H9 (cell line): ENCODE measurements around the gene RB1. TPM values are rescaled to one million over a fixed set of nuclear protein-coding genes. Genes with fewer than 3 reads are reported as not detected.

ENCODE experiments used
- DNase-seq: peaks from one replicate; pipeline ENCODE4 v3.0.0-alpha.2; 2017
- H2AFZ ChIP-seq: one replicate; pipeline ENCODE4 v1.6.1; 2013; ENCODE audit warnings: mild to moderate bottlenecking, low read length, control low read depth, moderate library complexity
- H2AK5ac ChIP-seq: 2 replicates; pipeline ENCODE4 v1.6.1; 2013; ENCODE audit warnings: low read length, control low read depth, mixed read lengths; ENCODE audit not compliant: insufficient read length
- H2BK120ac ChIP-seq: one replicate; pipeline ENCODE4 v1.6.1; 2013; ENCODE audit warnings: low read depth, mild to moderate bottlenecking, low read length, control low read depth, inconsistent platforms; ENCODE audit not compliant: poor library complexity, severe bottlenecking
- H2BK12ac ChIP-seq: 2 replicates; pipeline ENCODE4 v1.6.1; 2013; ENCODE audit warnings: low read length, control low read depth, mixed read lengths, low read depth; ENCODE audit not compliant: insufficient read length
- H2BK15ac ChIP-seq: 2 replicates; pipeline ENCODE4 v1.6.1; 2013; ENCODE audit warnings: low read depth, low read length, control low read depth
- H2BK20ac ChIP-seq: one replicate; pipeline ENCODE4 v1.6.1; 2013; ENCODE audit warnings: low read depth, mild to moderate bottlenecking, low read length, control low read depth, inconsistent platforms; ENCODE audit not compliant: poor library complexity, severe bottlenecking
- H2BK5ac ChIP-seq: 2 replicates; pipeline ENCODE4 v1.6.1; 2013; ENCODE audit warnings: low read length, control low read depth, mixed read lengths; ENCODE audit not compliant: insufficient read length
- H3K14ac ChIP-seq: 2 replicates; pipeline ENCODE4 v1.6.1; 2013; ENCODE audit warnings: low read length, control low read depth; ENCODE audit not compliant: insufficient read depth
- H3K18ac ChIP-seq: 2 replicates; pipeline ENCODE4 v1.6.1; 2013; ENCODE audit warnings: low read depth, mild to moderate bottlenecking, mixed read lengths, low read length, control low read depth; ENCODE audit not compliant: insufficient read length
- H3K23ac ChIP-seq: 2 replicates; pipeline ENCODE4 v1.6.1; 2013; ENCODE audit warnings: low read length, control low read depth, mixed read lengths, low read depth; ENCODE audit not compliant: insufficient read length
- H3K23me2 ChIP-seq: 2 replicates; pipeline ENCODE4 v1.6.1; 2013; ENCODE audit warnings: low read depth, mild to moderate bottlenecking, mixed read lengths, low read length, control low read depth; ENCODE audit not compliant: insufficient read length, poor library complexity, severe bottlenecking
- H3K27ac ChIP-seq: 2 replicates; pipeline ENCODE4 v1.5.1; 2013; ENCODE audit warnings: low read length, control low read depth, mixed read lengths, low read depth; ENCODE audit not compliant: insufficient read length
- H3K27me3 ChIP-seq: 2 replicates; pipeline ENCODE4 v1.6.1; 2013; ENCODE audit warnings: low read length, control low read depth, inconsistent platforms; ENCODE audit not compliant: insufficient read depth
- H3K4ac ChIP-seq: 2 replicates; pipeline ENCODE4 v1.6.1; 2013; ENCODE audit warnings: low read depth, mild to moderate bottlenecking, control low read depth, inconsistent platforms, low read length, moderate library complexity
- H3K4me1 ChIP-seq: 2 replicates; pipeline ENCODE4 v1.6.1; 2013; ENCODE audit warnings: low read length, control low read depth, inconsistent platforms; ENCODE audit not compliant: insufficient read depth
- H3K4me2 ChIP-seq: 2 replicates; pipeline ENCODE4 v1.6.1; 2013; ENCODE audit warnings: low read length, control low read depth, mixed read lengths; ENCODE audit not compliant: insufficient read length, insufficient read depth
- H3K56ac ChIP-seq: 2 replicates; pipeline ENCODE4 v1.6.1; 2013; ENCODE audit warnings: low read depth, mild to moderate bottlenecking, mixed read lengths, low read length, control low read depth; ENCODE audit not compliant: insufficient read length
- H3K79me1 ChIP-seq: 2 replicates; pipeline ENCODE4 v1.6.1; 2013; ENCODE audit warnings: low read depth, mild to moderate bottlenecking, moderate library complexity, low read length, control low read depth, inconsistent platforms; ENCODE audit not compliant: insufficient read depth, poor library complexity, severe bottlenecking
- H3K79me2 ChIP-seq: 2 replicates; pipeline ENCODE4 v1.6.1; 2013; ENCODE audit warnings: low read length, control low read depth, inconsistent platforms; ENCODE audit not compliant: insufficient read depth
- H3K9ac ChIP-seq: 2 replicates; pipeline ENCODE4 v1.6.1; 2013; ENCODE audit warnings: low read length, control low read depth, mixed read lengths; ENCODE audit not compliant: insufficient read length; ENCODE audit errors: extremely low read depth
- H3K9me3 ChIP-seq: one replicate; pipeline ENCODE4 v1.6.1; 2013; ENCODE audit warnings: low read depth, low read length, inconsistent platforms; ENCODE audit not compliant: control insufficient read depth
- H3T11ph ChIP-seq: one replicate; pipeline ENCODE4 v1.6.1; 2013; ENCODE audit warnings: mild to moderate bottlenecking, low read length, control low read depth, inconsistent platforms
- H4K20me1 ChIP-seq: one replicate; pipeline ENCODE4 v1.6.1; 2013; ENCODE audit not compliant: control insufficient read depth, insufficient read length, insufficient read depth
- H4K5ac ChIP-seq: 2 replicates; pipeline ENCODE4 v1.6.1; 2013; ENCODE audit warnings: low read depth, mild to moderate bottlenecking, mixed read lengths, low read length, control low read depth; ENCODE audit not compliant: insufficient read length
- H4K8ac ChIP-seq: replicated peaks from 2 replicates; pipeline ENCODE4 v1.6.1; 2013; ENCODE audit warnings: low read length, control low read depth, mixed read lengths, low read depth; ENCODE audit not compliant: insufficient read length
- H4K91ac ChIP-seq: 2 replicates; pipeline ENCODE4 v1.6.1; 2013; ENCODE audit warnings: low read depth, mild to moderate bottlenecking, moderate library complexity, mixed read lengths, low read length, control low read depth; ENCODE audit not compliant: insufficient read length
- H3K27ac Mint-ChIP-seq, 3 experiments: 2 replicates in 2 of 3; 3 replicates in 1 of 3; pipeline ENCODE4 v1.8.0; 2020 to 2021; ENCODE audit warnings: mixed read lengths in 3 of 3, mild to moderate bottlenecking in 1 of 3, moderate library complexity in 1 of 3
- H3K27me3 Mint-ChIP-seq: 2 replicates; pipeline ENCODE4 v1.8.0; 2021; ENCODE audit warnings: low read depth, mild to moderate bottlenecking, moderate library complexity, mixed read lengths
- H3K36me3 Mint-ChIP-seq, 3 experiments: 2 replicates in 2 of 3; 3 replicates in 1 of 3; pipeline ENCODE4 v1.8.0; 2020 to 2021; ENCODE audit warnings: low read depth in 3 of 3, mixed read lengths in 3 of 3; ENCODE audit not compliant: insufficient read depth in 1 of 3
- H3K4me1 Mint-ChIP-seq, 2 experiments: 2 replicates each; pipeline ENCODE4 v1.8.0; 2020; ENCODE audit warnings: mixed read lengths in 2 of 2
- H3K4me3 Mint-ChIP-seq, 2 experiments: 2 replicates in 1 of 2; 3 replicates in 1 of 2; pipeline ENCODE4 v1.8.0; 2020 to 2021; ENCODE audit warnings: mild to moderate bottlenecking in 2 of 2, mixed read lengths in 2 of 2, moderate library complexity in 1 of 2
- H3K9me3 Mint-ChIP-seq, 2 experiments: 2 replicates in 1 of 2; 3 replicates in 1 of 2; pipeline ENCODE4 v1.8.0; 2020; ENCODE audit warnings: mild to moderate bottlenecking in 2 of 2, mixed read lengths in 2 of 2, moderate library complexity in 1 of 2
- CTCF ChIP-seq: fragments of 200-600 bp; sonication (generic); conservative IDR thresholded peaks from 3 replicates; pipeline ENCODE4 v1.8.0; 2021; ENCODE audit warnings: antibody characterized with exemption, mild to moderate bottlenecking
- WGBS: extraction: QIAGEN DNeasy Blood & Tissue Kit; methylation state at CpG from one replicate; pipeline ENCODE4 v1.1.7; 2013; ENCODE audit warnings: missing lambda C conversion rate, low lambda C conversion rate, mixed read lengths; ENCODE audit not compliant: insufficient read length; ENCODE audit errors: extremely low coverage; 5-methylcytosine and 5-hydroxymethylcytosine counted together
- total RNA-seq: library from RNA; stranded (reverse); gene quantifications from 2 replicates; pipeline ENCODE4 v1.2.1, GENCODE V29; 2021

The RB1 gene
- total RNA-seq, 1 experiment from 2014 or later = 20.5 TPM

- Mint-ChIP-seq H3K4me1 (peaks cover 0 to 4% of the 10 kb centered on the region in 2 experiments; a peak in 1 of 4 replicates), H3K27ac (peak overlapping the region in 1 of 3 experiments; percentile 39; a peak in 1 of 7 replicates), H3K36me3 (peaks cover 9 to 26% (median 16%) of the 10 kb centered on the region in 3 experiments; a peak in 6 of 7 replicates), H3K4me3 (no peak overlapping the region), H3K9me3 (peaks cover 7 to 12% of the 10 kb centered on the region in 2 experiments; a peak in 4 of 5 replicates), H3K27me3 (no peaks in the 10 kb centered on the region; the same call in 1 of the 2 replicates)
- Histone ChIP-seq H2AFZ (no peak overlapping the region), H2BK15ac (no peak overlapping the region), H3K14ac (no peak overlapping the region), H3K27ac (no peak overlapping the region), H3K23me2 (no peaks in the 10 kb centered on the region), H2BK120ac (no peak overlapping the region), H2AK5ac (no peak overlapping the region), H3K4ac (no peak overlapping the region), H3K56ac (no peak overlapping the region), H3T11ph (no peak overlapping the region), H4K91ac (no peak overlapping the region), H2BK12ac (no peak overlapping the region), H3K79me1 (no peaks in the 10 kb centered on the region), H3K9me3 (no peaks in the 10 kb centered on the region), H2BK20ac (no peak overlapping the region), H3K9ac (no peak overlapping the region), H4K20me1 (no peaks in the 10 kb centered on the region), H3K23ac (no peak overlapping the region), H3K4me1 (no peaks in the 10 kb centered on the region), H4K8ac (no peak overlapping the region), H3K4me2 (no peak overlapping the region), H2BK5ac (no peak overlapping the region), H3K79me2 (no peaks in the 10 kb centered on the region), H3K27me3 (no peaks in the 10 kb centered on the region), H4K5ac (no peak overlapping the region), H3K18ac (no peak overlapping the region)
- DNase-seq = no peak
- WGBS = no CpG with 5 or more reads among the region's 17 CpGs
- TF ChIP-seq CTCF = no peak
Measured at GRCh38 chr13:48315969-48316650, 12.6 kb downstream of the RB1 start.
